CD4-positive, alpha-beta T cell treated with Interleukin-12 subunit alpha and Interleukin-12 subunit beta, for 1 hour (primary cell): ENCODE measurements around the gene ALDH8A1.

Source experiments
- DNase-seq: peaks from one replicate; pipeline ENCODE4 v3.0.0-alpha.2; 2020

Gene ALDH8A1

GRCh38 chr6:134948691-134949090, 1.2 kb downstream of the ALDH8A1 start:
- no peak for DNase-seq

GRCh38 chr6:134948142-134948541, 1.8 kb downstream of the ALDH8A1 start:
- no peak for DNase-seq

DNA sequence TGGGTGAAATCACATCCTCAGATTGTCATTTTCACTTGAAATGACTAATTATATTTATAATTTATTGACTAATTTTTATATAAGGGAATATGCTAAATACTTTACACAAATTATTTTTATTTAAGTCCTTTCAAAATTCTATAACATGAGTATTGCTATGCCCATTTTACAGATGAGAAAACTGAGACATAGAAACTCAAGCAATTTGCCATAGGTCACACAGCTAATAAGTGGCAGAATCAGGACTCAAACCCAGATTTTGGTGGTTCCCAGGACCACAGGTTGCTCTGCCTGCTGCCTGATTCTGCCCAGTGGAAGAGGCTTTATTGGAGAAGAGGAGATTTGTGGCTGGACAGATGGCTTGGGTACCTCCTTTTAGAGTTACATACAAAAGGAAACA, 4.9 kb downstream of the ALDH8A1 start:
- no peak for DNase-seq

DNA sequence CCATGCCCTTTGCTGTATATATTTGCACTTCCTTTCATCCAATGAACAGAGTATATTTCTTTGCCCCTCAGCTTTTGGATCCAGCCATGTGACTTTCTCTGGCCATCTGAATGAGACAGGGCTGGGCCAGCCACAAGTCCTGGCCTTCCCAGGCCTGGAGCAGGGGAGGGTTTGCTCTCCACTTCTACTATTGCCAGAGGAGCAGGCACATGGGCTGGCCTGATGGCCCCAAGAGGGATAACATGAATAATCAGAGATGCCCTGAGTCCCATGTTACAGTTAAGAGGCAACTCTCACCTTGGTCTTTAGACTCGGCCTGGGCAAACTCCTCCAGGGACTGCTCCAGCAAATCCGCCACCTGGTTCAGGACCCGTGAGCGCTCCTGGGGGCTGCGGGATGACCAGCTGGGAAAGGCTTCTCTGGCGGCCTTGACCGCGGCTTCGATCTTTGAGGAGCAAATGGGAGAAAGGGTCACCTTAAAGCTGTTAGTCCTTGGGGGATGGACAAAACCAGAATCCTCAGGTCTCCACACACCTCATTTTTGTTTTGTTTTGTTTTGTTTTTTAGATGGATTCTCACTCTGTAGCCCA, 6.3 kb downstream of the ALDH8A1 start:
- DNase-seq: no peak

DNA sequence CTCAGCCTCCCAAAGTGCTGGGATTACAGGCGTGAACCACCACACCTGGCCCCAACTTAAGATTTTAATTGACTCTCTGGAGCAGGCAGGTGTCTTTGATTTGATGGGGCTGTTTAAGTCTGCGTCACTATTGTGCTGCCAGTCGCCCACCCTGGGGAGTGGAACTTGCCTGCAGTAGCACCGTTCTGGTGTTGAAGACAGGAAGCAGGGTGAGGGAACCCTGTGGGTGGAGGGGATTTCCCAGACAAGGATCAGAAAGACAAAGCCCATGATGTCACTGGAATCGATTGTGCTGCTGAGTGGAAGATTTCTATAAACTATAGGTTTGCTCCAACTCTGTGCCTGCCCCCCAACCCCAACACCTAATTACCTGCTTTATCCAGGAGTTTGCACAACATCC, 11.0 kb downstream of the ALDH8A1 start:
- DNase-seq: peak; percentile 57

DNA sequence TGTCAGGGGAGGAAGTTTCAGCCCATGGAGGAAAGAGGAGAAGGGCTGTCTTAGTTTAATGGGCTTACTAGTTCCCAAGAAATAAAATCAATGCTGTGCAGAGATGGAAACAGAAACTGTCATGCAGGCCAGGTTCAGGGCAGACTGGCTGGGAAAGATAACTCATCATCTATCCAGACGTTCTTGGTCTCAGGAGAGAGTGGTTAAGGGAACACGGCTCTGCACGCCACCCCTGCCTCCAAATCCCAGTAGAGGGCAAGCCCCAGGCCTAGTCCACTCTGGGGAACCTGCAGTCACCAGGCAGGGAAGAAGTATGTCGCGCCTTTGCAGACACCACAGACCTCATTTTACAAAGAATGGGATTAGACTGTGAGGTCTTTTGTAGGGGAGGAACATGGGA, 12.5 kb downstream of the ALDH8A1 start:
- DNase-seq: no peak

DNA sequence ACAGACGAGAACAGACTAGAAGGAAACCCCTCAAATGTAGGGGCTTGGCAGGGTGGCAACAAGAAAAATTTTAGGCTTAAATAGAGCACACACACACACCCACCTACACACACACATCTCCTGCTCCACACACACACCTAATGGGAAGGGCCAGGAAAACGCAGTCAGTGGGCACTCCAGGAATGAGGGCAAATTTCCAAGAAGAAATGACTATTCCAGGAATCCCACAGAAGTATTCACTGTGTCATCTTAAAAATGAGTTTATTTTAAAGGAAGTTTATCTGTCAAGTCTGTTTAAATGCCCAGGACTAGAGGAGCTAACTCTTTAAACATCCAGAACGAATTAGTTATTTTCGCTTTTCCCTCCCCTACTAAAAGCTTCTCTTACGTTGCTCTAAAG, 13.0 kb downstream of the ALDH8A1 start:
- no peak for DNase-seq

- no peak for DNase-seq
These were observed 13.4 kb downstream of the ALDH8A1 start for GRCh38 chr6:134936476-134936875.

- DNase-seq: no peak
These were observed 15.0 kb downstream of the ALDH8A1 start for GRCh38 chr6:134934793-134935485.

- DNase-seq: no peak
These were observed 17.1 kb downstream of the ALDH8A1 start for GRCh38 chr6:134932535-134933470.

GRCh38 chr6:134932098-134932497, 17.8 kb downstream of the ALDH8A1 start:
- no peak for DNase-seq

DNA sequence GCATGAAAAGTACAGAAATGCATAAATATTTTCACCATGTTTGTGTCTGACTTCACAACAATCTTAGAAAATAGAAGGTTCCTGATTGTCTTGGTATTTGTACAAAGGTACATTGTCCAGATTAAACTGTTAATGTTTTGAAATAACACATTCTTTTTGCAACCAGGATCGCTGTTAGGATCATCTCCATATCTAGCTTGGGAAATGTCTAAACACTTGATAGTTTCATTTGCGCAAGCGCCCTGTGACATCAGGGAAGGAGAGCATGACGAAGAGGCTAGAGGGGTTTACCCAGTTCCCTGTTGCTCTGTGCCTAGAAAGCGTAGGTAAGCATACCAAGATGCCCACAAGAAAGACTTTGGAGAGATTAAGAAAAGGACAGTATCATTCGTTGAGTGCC, 19.4 kb downstream of the ALDH8A1 start:
- no peak for DNase-seq

DNA sequence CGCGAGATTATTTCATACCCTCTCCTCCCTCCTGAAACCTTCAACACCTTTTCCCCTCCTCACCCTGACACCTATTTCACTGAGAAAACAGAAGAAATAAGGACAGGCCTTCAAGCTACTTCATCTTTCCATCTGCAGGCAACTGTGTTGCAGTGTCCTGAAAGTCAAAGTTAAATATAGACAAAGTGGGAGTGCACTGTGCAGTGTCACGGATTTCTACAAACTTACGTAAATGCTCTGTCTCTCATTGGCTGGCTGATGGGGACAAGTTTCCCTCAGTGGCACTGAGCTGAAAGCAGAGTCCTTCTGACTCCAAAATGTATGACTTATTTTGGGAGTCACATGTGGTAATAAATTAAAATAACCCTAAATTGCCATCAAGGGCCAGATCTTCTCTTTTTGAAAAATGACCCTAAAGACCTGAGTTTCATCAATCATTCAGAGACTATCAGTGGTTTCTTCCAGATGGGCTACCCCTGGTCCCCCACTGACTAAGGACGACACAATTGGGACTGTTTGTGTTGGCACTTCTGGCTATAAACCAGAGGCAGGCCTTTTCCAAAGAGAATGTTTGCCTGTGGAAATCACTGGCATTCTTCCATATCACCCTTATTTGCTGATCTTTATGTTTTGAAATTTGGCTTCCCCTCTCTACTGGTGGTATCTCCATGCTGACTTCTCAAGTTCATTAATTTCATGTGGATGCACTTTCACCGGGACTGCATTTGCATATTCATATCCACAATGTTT, 21.6 kb downstream of the ALDH8A1 start:
- no peak for DNase-seq

DNA sequence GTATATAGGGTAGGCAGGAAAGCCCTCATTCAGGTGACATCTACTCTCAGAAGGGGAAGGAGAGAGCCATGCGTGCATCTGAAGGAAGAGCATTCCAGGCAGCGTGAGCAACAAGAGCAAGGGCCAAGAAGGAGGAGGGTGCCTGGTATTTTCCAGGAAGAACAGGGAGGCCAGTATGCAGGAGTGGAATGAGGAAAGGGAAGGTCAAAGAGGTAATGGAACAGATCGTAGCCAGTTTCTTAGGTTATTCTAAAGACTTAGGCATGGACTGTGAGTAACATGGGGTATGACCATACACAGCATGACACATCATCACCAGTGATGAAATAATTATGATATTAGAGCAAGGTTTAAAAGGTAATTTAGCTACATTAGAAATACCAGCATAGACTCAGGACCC, 24.1 kb downstream of the ALDH8A1 start:
- no peak for DNase-seq

GRCh38 chr6:134921721-134922261, 28.1 kb downstream of the ALDH8A1 start:
- DNase-seq: no peak

GRCh38 chr6:134921276-134921675, 28.6 kb downstream of the ALDH8A1 start:
- DNase-seq: no peak

DNA sequence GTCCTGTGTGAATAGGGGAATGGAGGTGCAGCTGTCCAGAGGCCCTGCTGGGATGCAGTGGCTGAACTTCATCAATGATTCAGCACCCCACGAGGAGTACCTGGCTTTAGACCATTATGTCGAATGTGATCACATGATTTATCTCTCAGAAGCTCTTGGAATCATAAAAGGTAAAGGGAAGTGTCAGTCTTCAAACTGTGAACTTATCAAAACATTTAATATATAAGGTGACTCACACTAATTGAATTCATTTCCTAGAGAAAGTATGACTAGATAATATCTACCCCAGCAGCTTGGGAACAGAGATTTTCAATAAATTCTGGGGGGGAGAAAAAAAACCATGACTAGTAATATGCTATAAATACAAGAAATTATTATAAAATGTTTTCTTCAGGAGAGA, 29.5 kb downstream of the ALDH8A1 start:
- DNase-seq: no peak

DNA sequence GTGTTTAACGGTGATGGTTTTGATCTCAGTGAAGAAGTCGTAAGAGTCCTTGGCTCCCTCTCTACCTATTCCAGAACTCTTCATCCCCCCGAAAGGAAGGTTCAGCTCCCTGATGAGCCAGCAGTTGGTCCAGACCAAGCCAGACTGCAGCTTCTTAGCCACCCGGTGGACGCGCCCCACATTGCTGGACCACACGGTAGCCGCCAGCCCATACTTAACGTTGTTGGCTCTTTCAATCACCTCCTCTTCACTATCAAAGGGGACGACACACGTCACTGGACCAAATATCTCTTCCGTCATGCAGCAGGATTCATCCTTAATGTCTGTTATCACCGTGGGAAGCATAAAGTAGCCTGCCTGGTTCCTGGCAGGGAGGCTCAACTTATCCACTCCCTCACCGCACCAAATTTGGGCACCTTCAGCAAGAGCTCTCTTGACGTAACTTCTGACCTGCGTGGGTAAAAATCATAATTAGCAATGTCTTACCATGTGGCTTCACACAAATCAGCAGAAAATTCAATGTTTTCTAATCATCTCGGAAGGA, 31.4 kb downstream of the ALDH8A1 start:
- DNase-seq: no peak

DNA sequence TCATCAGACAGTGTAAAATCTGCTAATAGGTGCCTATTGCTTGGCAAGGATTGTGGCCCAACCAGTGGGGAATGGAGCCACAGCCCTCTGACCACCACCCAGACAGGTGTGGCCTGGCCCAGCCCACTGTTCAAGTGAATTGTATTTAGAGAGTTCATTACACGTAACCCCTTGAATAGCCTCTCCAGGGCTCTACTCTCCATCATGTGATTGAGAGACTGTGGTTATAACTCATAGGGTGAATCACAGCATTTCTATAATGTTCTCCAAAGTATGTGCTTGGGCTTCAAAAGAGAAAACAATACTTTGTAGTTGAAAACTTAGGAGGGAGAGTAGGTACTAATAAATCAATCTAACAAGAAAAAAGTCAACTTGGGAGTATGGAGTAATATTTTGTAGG, 38.4 kb downstream of the ALDH8A1 start:
- no peak for DNase-seq

GRCh38 chr6:134910593-134910935, 39.3 kb downstream of the ALDH8A1 start:
- no peak for DNase-seq

DNA sequence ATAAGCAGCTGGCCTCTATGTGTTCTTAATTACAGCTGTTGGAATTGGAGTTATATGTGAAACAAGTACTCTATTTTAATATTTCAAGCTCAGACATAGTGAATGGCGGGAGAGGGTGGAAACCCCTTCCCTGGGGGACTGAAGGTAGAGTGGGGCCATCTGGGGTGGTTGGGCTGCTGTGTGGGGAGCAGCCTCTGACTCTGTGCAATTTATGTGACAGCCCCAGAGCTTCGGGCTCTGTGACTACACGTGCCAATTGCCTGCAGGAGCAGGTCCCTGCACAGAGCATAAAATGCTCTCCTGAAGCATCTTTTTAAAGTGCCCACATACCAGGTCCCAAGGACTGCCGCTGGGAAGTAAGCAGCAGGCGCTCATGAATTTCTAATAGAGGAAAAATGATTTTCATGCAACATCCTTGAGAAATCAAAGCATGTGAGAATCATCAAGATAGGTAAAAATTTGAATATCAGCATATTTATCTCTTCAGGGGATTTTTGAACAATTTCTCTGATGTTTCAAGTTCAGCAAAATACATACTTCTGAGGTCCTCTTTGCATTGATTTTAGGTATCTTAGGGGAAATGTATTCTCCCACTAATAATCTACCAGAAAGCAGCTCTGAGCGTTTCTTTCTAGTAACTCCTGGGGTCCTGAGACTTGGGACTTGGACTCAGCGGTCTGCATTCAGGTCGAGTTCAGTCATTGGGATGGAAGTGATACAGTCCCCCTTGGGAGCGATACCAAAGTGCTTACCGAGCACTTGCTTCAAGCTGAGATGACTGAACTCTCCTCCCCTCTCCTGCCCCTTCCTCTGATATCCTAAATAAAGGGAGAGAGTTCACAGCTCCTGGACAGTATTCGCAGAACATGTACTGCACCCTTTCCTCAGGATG, 40.0 kb downstream of the ALDH8A1 start:
- DNase-seq: no peak
